ENCODE data around the gene MEGF9.
A peak's percentile ranks its signal among the peaks of the same experiment; 100 is the strongest.

DNA sequence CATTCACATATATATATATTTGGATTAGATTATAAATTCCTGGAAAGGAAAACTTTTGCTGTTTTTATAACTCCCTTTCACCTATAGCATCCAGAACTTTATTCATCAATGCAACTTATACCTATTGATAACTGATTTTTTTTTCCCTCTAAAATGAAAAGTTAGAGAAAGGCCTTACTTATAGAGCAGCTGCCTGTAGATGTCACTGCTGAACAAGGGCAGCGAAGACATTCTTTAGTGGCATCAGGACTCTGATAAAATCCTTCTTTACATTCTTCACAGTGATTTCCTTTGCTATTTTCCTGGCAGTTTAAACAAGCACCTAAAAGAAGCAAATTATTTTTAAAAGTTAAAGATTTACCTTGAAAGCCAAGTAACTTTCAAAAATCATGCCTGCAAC lies 102.1 kb downstream of the MEGF9 start:
- TF ChIP-seq EZH2 (IDR thresholded peaks at IDR 0.05; ENCODE audit: borderline replicate concordance, low read length), result no peak
- TF ChIP-seq, protein P1, sequence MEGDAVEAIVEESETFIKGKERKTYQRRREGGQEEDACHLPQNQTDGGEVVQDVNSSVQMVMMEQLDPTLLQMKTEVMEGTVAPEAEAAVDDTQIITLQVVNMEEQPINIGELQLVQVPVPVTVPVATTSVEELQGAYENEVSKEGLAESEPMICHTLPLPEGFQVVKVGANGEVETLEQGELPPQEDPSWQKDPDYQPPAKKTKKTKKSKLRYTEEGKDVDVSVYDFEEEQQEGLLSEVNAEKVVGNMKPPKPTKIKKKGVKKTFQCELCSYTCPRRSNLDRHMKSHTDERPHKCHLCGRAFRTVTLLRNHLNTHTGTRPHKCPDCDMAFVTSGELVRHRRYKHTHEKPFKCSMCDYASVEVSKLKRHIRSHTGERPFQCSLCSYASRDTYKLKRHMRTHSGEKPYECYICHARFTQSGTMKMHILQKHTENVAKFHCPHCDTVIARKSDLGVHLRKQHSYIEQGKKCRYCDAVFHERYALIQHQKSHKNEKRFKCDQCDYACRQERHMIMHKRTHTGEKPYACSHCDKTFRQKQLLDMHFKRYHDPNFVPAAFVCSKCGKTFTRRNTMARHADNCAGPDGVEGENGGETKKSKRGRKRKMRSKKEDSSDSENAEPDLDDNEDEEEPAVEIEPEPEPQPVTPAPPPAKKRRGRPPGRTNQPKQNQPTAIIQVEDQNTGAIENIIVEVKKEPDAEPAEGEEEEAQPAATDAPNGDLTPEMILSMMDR (conservative IDR thresholded peaks at IDR 0.05 in 1 of 2, IDR thresholded peaks at IDR 0.05 in 1 of 2; ENCODE audit: extremely low read depth in 1 of 2, insufficient read depth in 1 of 2, low read depth in 1 of 2, low read length in 2 of 2), result peak; percentile 35 to 50
